HUES48 (cell line): Measurements from ENCODE around the gene LACTB.
"Not testable (repeated sequence)": the region's sequence is repeated elsewhere in the genome, so short reads cannot be mapped to it uniquely, and the experiment has no call there.

Source experiments
- H3K27ac ChIP-seq: one replicate; pipeline ENCODE4 v1.7.0; 2013; ENCODE audit warnings: low read depth, low read length, inconsistent platforms
- H3K27me3 ChIP-seq: 2 replicates; pipeline ENCODE4 v1.6.1; 2013; ENCODE audit warnings: mild to moderate bottlenecking, low read length; ENCODE audit not compliant: control insufficient read depth, insufficient read depth
- H3K36me3 ChIP-seq: 2 replicates; pipeline ENCODE4 v1.6.1; 2013; ENCODE audit warnings: low read length; ENCODE audit not compliant: control insufficient read depth, insufficient read depth
- H3K4me1 ChIP-seq: 2 replicates; pipeline ENCODE4 v1.6.1; 2013; ENCODE audit warnings: mild to moderate bottlenecking, low read length; ENCODE audit not compliant: control insufficient read depth, insufficient read depth
- H3K4me3 ChIP-seq: 2 replicates; pipeline ENCODE4 v1.5.1; 2013; ENCODE audit warnings: mild to moderate bottlenecking, low read depth, low read length
- H3K9ac ChIP-seq: 2 replicates; pipeline ENCODE4 v1.6.1; 2013; ENCODE audit warnings: mild to moderate bottlenecking, low read depth, low read length, moderate library complexity
- H3K9me3 ChIP-seq: 2 replicates; pipeline ENCODE4 v1.6.1; 2013; ENCODE audit warnings: low read length; ENCODE audit not compliant: control insufficient read depth, insufficient read depth

LACTB gene

GRCh38 chr15:63090887-63091286, 30.8 kb upstream of the LACTB start:
- Histone ChIP-seq H3K9me3 (no peaks in the 10 kb centered on the region), H3K27ac (no peak overlapping the region), H3K36me3 (no peaks in the 10 kb centered on the region), H3K27me3 (no peaks in the 10 kb centered on the region), H3K4me3 (no peak overlapping the region), H3K4me1 (peaks cover 34% of the 10 kb centered on the region), H3K9ac (no peak overlapping the region)

DNA sequence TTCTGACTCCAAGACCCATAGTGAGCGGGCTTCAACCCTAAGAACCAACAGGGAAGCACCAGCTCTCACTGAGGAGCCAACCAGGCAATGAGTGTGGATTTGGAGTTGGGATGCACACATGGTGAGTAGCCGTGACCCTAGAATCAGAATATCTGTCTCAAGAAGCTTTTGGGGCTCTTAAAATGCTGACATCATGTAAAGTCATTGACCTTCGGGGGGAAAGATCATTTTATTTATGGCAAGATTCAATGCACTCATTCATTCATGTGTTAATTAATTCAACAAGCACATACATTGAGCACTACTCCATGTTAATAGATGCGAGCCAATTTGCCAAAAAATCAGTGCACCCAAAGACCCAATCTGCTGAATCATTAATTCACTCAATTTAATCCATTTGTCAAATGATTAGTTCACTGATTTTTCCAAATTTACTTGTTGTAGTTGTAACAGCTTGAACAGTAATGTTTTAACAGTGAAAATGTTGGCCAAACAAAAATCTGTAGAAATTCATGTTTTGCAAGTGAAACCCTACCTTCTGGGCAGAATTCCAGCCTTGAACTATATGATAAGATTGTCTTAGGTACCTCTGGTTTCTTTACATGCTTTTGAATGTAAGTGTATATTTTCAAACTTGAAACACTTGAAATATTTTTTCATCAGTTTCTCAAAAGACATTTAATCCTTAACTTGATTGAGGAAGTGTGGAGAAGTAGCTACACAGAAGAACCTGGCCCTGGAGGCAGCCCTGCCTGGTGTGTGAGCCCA, 29.8 kb upstream of the LACTB start:
- peaks cover 26% of the 10 kb centered on the region for H3K4me1 ChIP-seq
- H3K27me3 ChIP-seq, result no peaks in the 10 kb centered on the region
- no peak overlapping the region for H3K9ac ChIP-seq
- H3K36me3 ChIP-seq, result no peaks in the 10 kb centered on the region
- no peak overlapping the region for H3K4me3 ChIP-seq
- no peaks in the 10 kb centered on the region for H3K9me3 ChIP-seq
- H3K27ac ChIP-seq, result no peak overlapping the region

- no peak overlapping the region for H3K9ac ChIP-seq
- H3K27ac ChIP-seq, result no peak overlapping the region
- H3K9me3 ChIP-seq, result no peaks in the 10 kb centered on the region
- H3K36me3 ChIP-seq, result no peaks in the 10 kb centered on the region
- H3K27me3 ChIP-seq, result no peaks in the 10 kb centered on the region
- H3K4me1 ChIP-seq, result peaks cover 19% of the 10 kb centered on the region
- H3K4me3 ChIP-seq, result no peak overlapping the region
These were observed 28.0 kb upstream of the LACTB start for GRCh38 chr15:63093486-63094205.

GRCh38 chr15:63094495-63094931, 27.1 kb upstream of the LACTB start:
- Histone ChIP-seq H3K36me3 (no peaks in the 10 kb centered on the region), H3K27ac (no peak overlapping the region), H3K4me1 (peaks cover 12% of the 10 kb centered on the region)

GRCh38 chr15:63096178-63096577, 25.5 kb upstream of the LACTB start:
- no peaks in the 10 kb centered on the region for H3K27me3 ChIP-seq
- peaks cover 7% of the 10 kb centered on the region; the same call in 1 of the 2 replicates for H3K4me1 ChIP-seq
- H3K36me3 ChIP-seq, result no peaks in the 10 kb centered on the region
- no peak overlapping the region for H3K4me3 ChIP-seq
- H3K9me3 ChIP-seq, result peaks cover 4% of the 10 kb centered on the region
- no peak overlapping the region for H3K9ac ChIP-seq
- H3K27ac ChIP-seq, result no peak overlapping the region

More at GRCh38 chr15:63094495-63094931, 27.1 kb upstream of the LACTB start:
- Histone ChIP-seq H3K9ac (no peak overlapping the region), H3K4me3 (no peak overlapping the region), H3K9me3 (no peaks in the 10 kb centered on the region), H3K27me3 (no peaks in the 10 kb centered on the region)

GRCh38 chr15:63098901-63099300, 22.8 kb upstream of the LACTB start:
- not testable (repeated sequence) for H3K4me1 ChIP-seq, H3K9ac ChIP-seq, H3K27ac ChIP-seq, H3K9me3 ChIP-seq, H3K36me3 ChIP-seq, H3K4me3 ChIP-seq, H3K27me3 ChIP-seq

DNA sequence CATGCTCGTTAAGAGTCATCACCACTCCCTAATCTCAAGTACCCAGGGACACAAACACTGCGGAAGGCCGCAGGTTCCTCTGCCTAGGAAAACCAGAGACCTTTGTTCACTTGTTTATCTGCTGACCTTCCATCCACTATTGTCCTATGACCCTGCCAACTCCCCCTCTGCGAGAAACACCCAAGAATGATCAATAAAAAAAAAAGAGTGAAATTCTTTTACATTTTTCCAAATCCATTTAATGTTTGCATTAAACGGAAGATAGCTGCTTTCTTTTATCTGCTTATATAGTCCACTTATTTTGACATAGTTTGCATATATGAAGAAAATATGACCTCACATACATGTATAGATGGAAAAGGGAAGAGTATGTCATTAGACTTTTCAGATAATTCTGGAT, 22.1 kb upstream of the LACTB start:
- not testable (repeated sequence) for H3K36me3 ChIP-seq, H3K9ac ChIP-seq, H3K9me3 ChIP-seq, H3K4me1 ChIP-seq, H3K27me3 ChIP-seq, H3K4me3 ChIP-seq, H3K27ac ChIP-seq

GRCh38 chr15:63103416-63103815, 18.2 kb upstream of the LACTB start:
- Histone ChIP-seq H3K4me1 (no peaks in the 10 kb centered on the region), H3K36me3 (no peaks in the 10 kb centered on the region), H3K27ac (no peak overlapping the region)

DNA sequence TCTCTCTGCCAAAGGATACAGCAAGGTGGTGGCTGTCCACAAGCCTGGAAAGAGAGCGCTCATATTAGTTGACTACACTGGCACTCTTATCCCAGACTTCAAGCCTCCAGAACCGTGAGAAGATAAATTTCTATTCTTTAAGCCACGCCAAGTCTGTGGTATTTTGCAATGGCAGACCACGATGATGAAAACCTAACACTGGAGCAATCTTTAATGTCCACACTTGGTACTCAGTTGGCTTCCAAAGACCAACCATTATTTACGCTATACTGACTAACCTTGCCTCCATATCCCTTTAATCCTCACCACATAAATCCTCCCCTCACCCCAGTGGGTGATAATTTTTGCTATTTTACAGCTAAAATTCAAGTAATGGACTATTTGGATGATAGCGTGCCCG, 16.9 kb upstream of the LACTB start:
- Histone ChIP-seq H3K9me3 (peaks cover 4% of the 10 kb centered on the region), H3K4me1 (no peaks in the 10 kb centered on the region), H3K27me3 (no peaks in the 10 kb centered on the region), H3K27ac (no peak overlapping the region), H3K4me3 (no peak overlapping the region), H3K9ac (no peak overlapping the region), H3K36me3 (no peaks in the 10 kb centered on the region)

More at GRCh38 chr15:63103416-63103815, 18.2 kb upstream of the LACTB start:
- Histone ChIP-seq H3K9me3 (peaks cover 4% of the 10 kb centered on the region), H3K9ac (no peak overlapping the region), H3K27me3 (no peaks in the 10 kb centered on the region), H3K4me3 (no peak overlapping the region)

DNA sequence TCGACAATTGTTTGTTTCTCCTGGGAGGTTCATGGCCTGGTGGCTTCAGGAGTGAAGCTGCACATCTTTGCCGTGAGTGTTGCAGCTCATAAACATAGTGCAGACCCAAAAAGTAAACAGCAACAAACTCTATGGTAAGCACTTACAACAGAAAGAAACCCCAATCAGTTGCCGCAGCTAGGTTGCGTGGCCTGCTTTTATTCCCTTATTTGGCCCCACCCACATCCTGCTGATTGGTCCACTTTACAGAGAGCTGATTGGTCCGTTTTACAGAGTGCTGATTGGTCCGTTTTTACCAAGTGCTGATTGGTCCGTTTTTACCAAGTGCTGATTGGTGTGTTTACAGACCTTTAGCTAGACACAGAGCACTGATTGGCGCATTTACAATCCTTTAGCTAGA, 16.3 kb upstream of the LACTB start:
- H3K9ac ChIP-seq, H3K36me3 ChIP-seq, H3K4me3 ChIP-seq, H3K27me3 ChIP-seq, H3K9me3 ChIP-seq, H3K27ac ChIP-seq, H3K4me1 ChIP-seq: not testable (repeated sequence)

GRCh38 chr15:63107895-63108546, 13.6 kb upstream of the LACTB start:
- H3K36me3 ChIP-seq, result no peaks in the 10 kb centered on the region
- no peaks in the 10 kb centered on the region for H3K4me1 ChIP-seq
- no peaks in the 10 kb centered on the region for H3K27me3 ChIP-seq
- no peak overlapping the region for H3K27ac ChIP-seq
- H3K4me3 ChIP-seq, result no peak overlapping the region
- H3K9me3 ChIP-seq, result no peaks in the 10 kb centered on the region
- no peak overlapping the region for H3K9ac ChIP-seq
